Body of pancreas (tissue), 2 donors: ENCODE measurements around the gene ZBTB16. TPM values are rescaled to one million over a fixed set of nuclear protein-coding genes. Genes with fewer than 3 reads are reported as not detected.

ENCODE experiments used
- total RNA-seq, 2 donors: library from RNA; depleted of rRNA; stranded (reverse); fragments of >200 nt; gene quantifications; one replicate each; pipeline ENCODE4 v1.1.0, GENCODE V29; 2016

The ZBTB16 gene
- total RNA-seq, 2 donors from 2014 or later: 96.5 to 150 TPM

Other genes with a start within 250 kb of the ZBTB16 start
- gene USP28, start 184.1 kb upstream of the ZBTB16 start, total RNA-seq: 10 to 100 TPM; 17.9 to 31.0 TPM
- gene HTR3B, start 154.9 kb upstream of the ZBTB16 start, total RNA-seq: not detected
- gene HTR3A, start 84.6 kb upstream of the ZBTB16 start, total RNA-seq: 1 to 10 TPM in 1 of 2 donors, under 1 TPM in 1; 0.33 to 1.0 TPM
- gene NNMT, start 236.7 kb downstream of the ZBTB16 start, total RNA-seq: 100 to 1,000 TPM in 1 of 2 donors, 10 to 100 TPM in 1; 74.7 to 276 TPM